Stimulated activated naive CD8-positive, alpha-beta T cell treated with anti-CD3 and anti-CD28 coated beads, Interleukin-15, Interleukin-2, amounts not matched to agents 100 ng/mL and 50 ng/mL, for 24 hours (primary cell): ENCODE measurements around the gene PRRT1.

Experiments
- H3K27ac Mint-ChIP-seq: one replicate; pipeline ENCODE4 v1.8.0; 2021; ENCODE audit warnings: mild to moderate bottlenecking, mixed read lengths
- H3K27me3 Mint-ChIP-seq: one replicate; pipeline ENCODE4 v1.8.0; 2021; ENCODE audit warnings: mixed read lengths
- H3K36me3 Mint-ChIP-seq: one replicate; pipeline ENCODE4 v1.8.0; 2021; ENCODE audit warnings: low read depth, mixed read lengths
- H3K4me1 Mint-ChIP-seq: one replicate; pipeline ENCODE4 v1.8.0; 2021; ENCODE audit warnings: low read depth, mixed read lengths
- H3K4me3 Mint-ChIP-seq: one replicate; pipeline ENCODE4 v1.8.0; 2021; ENCODE audit warnings: mild to moderate bottlenecking, mixed read lengths
- H3K9me3 Mint-ChIP-seq: one replicate; pipeline ENCODE4 v1.8.0; 2021; ENCODE audit warnings: mixed read lengths

PRRT1 gene

GRCh38 chr6:32171234-32171633 lies 19.5 kb upstream of the PRRT1 start:
- Mint-ChIP-seq H3K9me3 (no peaks in the 10 kb centered on the region), H3K36me3 (peaks cover 26% of the 10 kb centered on the region), H3K27me3 (no peaks in the 10 kb centered on the region), H3K4me1 (peaks cover 32% of the 10 kb centered on the region), H3K27ac (no peak overlapping the region), H3K4me3 (no peak overlapping the region)

GRCh38 chr6:32170294-32170693 lies 18.6 kb upstream of the PRRT1 start:
- no peaks in the 10 kb centered on the region for H3K9me3 Mint-ChIP-seq
- peaks cover 29% of the 10 kb centered on the region for H3K4me1 Mint-ChIP-seq
- no peak overlapping the region for H3K4me3 Mint-ChIP-seq
- H3K36me3 Mint-ChIP-seq, result peaks cover 26% of the 10 kb centered on the region
- no peaks in the 10 kb centered on the region for H3K27me3 Mint-ChIP-seq
- no peak overlapping the region for H3K27ac Mint-ChIP-seq

- no peaks in the 10 kb centered on the region for H3K27me3 Mint-ChIP-seq
- H3K36me3 Mint-ChIP-seq, result peaks cover 31% of the 10 kb centered on the region
- H3K4me3 Mint-ChIP-seq, result no peak overlapping the region
- no peaks in the 10 kb centered on the region for H3K9me3 Mint-ChIP-seq
- peaks cover 16% of the 10 kb centered on the region for H3K4me1 Mint-ChIP-seq
- H3K27ac Mint-ChIP-seq, result peak overlapping the region; percentile 26
These were observed 17.3 kb upstream of the PRRT1 start for GRCh38 chr6:32168807-32169591.

GRCh38 chr6:32168350-32168749 lies 16.6 kb upstream of the PRRT1 start:
- Mint-ChIP-seq H3K27me3 (no peaks in the 10 kb centered on the region), H3K27ac (no peak overlapping the region), H3K36me3 (peaks cover 31% of the 10 kb centered on the region), H3K4me1 (peaks cover 9% of the 10 kb centered on the region), H3K9me3 (no peaks in the 10 kb centered on the region), H3K4me3 (no peak overlapping the region)

- H3K27me3 Mint-ChIP-seq, result no peaks in the 10 kb centered on the region
- H3K9me3 Mint-ChIP-seq, result no peaks in the 10 kb centered on the region
- no peak overlapping the region for H3K27ac Mint-ChIP-seq
- H3K4me3 Mint-ChIP-seq, result no peak overlapping the region
- peaks cover 36% of the 10 kb centered on the region for H3K36me3 Mint-ChIP-seq
- H3K4me1 Mint-ChIP-seq, result peaks cover 4% of the 10 kb centered on the region
These were observed 16.1 kb upstream of the PRRT1 start for GRCh38 chr6:32167761-32168262.

- Mint-ChIP-seq H3K27ac (no peak overlapping the region), H3K36me3 (peaks cover 40% of the 10 kb centered on the region), H3K4me3 (no peak overlapping the region), H3K9me3 (no peaks in the 10 kb centered on the region), H3K27me3 (no peaks in the 10 kb centered on the region), H3K4me1 (no peaks in the 10 kb centered on the region)
These were observed 15.5 kb upstream of the PRRT1 start for GRCh38 chr6:32167154-32167760.

- no peak overlapping the region for H3K27ac Mint-ChIP-seq
- H3K36me3 Mint-ChIP-seq, result peaks cover 40% of the 10 kb centered on the region
- H3K9me3 Mint-ChIP-seq, result no peaks in the 10 kb centered on the region
- H3K27me3 Mint-ChIP-seq, result no peaks in the 10 kb centered on the region
- no peak overlapping the region for H3K4me3 Mint-ChIP-seq
- H3K4me1 Mint-ChIP-seq, result no peaks in the 10 kb centered on the region
These were observed 14.8 kb upstream of the PRRT1 start for GRCh38 chr6:32166411-32167061.

GRCh38 chr6:32164295-32164694 lies 12.6 kb upstream of the PRRT1 start, which contains the start of gene EGFL8:
TSS of gene EGFL8 (plus strand) at chr6:32164595. CDS start at chr6:32166166, 1,571 bp downstream.
- H3K27ac Mint-ChIP-seq, result no peak within 1 kb of the TSS
- H3K4me3 Mint-ChIP-seq, result no peak within 1 kb of the TSS
- H3K4me1 Mint-ChIP-seq, result no peaks in the 10 kb centered on the region
- H3K36me3 Mint-ChIP-seq, result peaks cover 28% of the 10 kb centered on the region
- H3K27me3 Mint-ChIP-seq, result no peaks in the 10 kb centered on the region
- no peaks in the 10 kb centered on the region for H3K9me3 Mint-ChIP-seq

- H3K27me3 Mint-ChIP-seq, result no peaks in the 10 kb centered on the region
- peaks cover 30% of the 10 kb centered on the region for H3K36me3 Mint-ChIP-seq
- H3K4me1 Mint-ChIP-seq, result no peaks in the 10 kb centered on the region
- no peaks in the 10 kb centered on the region for H3K9me3 Mint-ChIP-seq
- no peak overlapping the region for H3K27ac Mint-ChIP-seq
- H3K4me3 Mint-ChIP-seq, result no peak overlapping the region
These were observed 12.0 kb upstream of the PRRT1 start for GRCh38 chr6:32163559-32164258.

- H3K4me3 Mint-ChIP-seq, result no peak overlapping the region
These were observed 6.3 kb upstream of the PRRT1 start for GRCh38 chr6:32158052-32158451.

GRCh38 chr6:32156891-32157290 lies 5.2 kb upstream of the PRRT1 start:
- H3K27me3 Mint-ChIP-seq, result peaks cover 4% of the 10 kb centered on the region
- H3K4me3 Mint-ChIP-seq, result no peak overlapping the region
- H3K4me1 Mint-ChIP-seq, result peaks cover 35% of the 10 kb centered on the region
- H3K9me3 Mint-ChIP-seq, result no peaks in the 10 kb centered on the region
- H3K36me3 Mint-ChIP-seq, result peaks cover 26% of the 10 kb centered on the region
- H3K27ac Mint-ChIP-seq, result no peak overlapping the region

More at GRCh38 chr6:32158052-32158451, 6.3 kb upstream of the PRRT1 start:
- Mint-ChIP-seq H3K4me1 (peaks cover 23% of the 10 kb centered on the region), H3K36me3 (peaks cover 33% of the 10 kb centered on the region), H3K9me3 (no peaks in the 10 kb centered on the region), H3K27ac (no peak overlapping the region), H3K27me3 (peaks cover under 1% of the 10 kb centered on the region)

- Mint-ChIP-seq H3K9me3 (no peaks in the 10 kb centered on the region), H3K4me1 (peaks cover 49% of the 10 kb centered on the region), H3K27me3 (peaks cover 16% of the 10 kb centered on the region), H3K27ac (peak overlapping the region; percentile 91), H3K36me3 (peaks cover 26% of the 10 kb centered on the region), H3K4me3 (peak overlapping the region; percentile 95)
These were observed 2.9 kb upstream of the PRRT1 start for GRCh38 chr6:32154514-32155161.

- Mint-ChIP-seq H3K36me3 (peaks cover 20% of the 10 kb centered on the region), H3K4me1 (peaks cover 54% of the 10 kb centered on the region), H3K27ac (peak within 1 kb of the TSS; percentile 91), H3K9me3 (no peaks in the 10 kb centered on the region), H3K27me3 (peaks cover 20% of the 10 kb centered on the region), H3K4me3 (peak within 1 kb of the TSS; percentile 95)
These were observed 2.1 kb upstream of the PRRT1 start, which contains the start of gene PPT2 for GRCh38 chr6:32153564-32154513. TSS of gene PPT2 (plus strand) at chr6:32154141. CDS start at chr6:32154595, 454 bp downstream.
